OCI-LY3 (cell line): Measurements from ENCODE around the gene PDLIM4.

ENCODE experiments used
- H2AFZ ChIP-seq: fragments of 200-600, 300-600 bp; shearing (Covaris generic); 2 replicates; pipeline ENCODE4 v1.6.0; 2014; ENCODE audit warnings: antibody characterized with exemption, low read depth, low read length
- H3K27ac ChIP-seq: fragments of 200-600, 300-600 bp; sonication (generic); 2 replicates; pipeline ENCODE4 v1.5.1; 2014; ENCODE audit warnings: mild to moderate bottlenecking, low read length, moderate library complexity, mixed read lengths
- H3K27me3 ChIP-seq: fragments of 200-600, 300-600 bp; sonication (generic); 2 replicates; pipeline ENCODE4 v1.6.1; 2014; ENCODE audit warnings: low read depth, low read length, mixed read lengths
- H3K36me3 ChIP-seq: fragments of 200-600, 300-600 bp; sonication (generic); replicated peaks from 2 replicates; pipeline ENCODE3; 2014; ENCODE audit warnings: low read depth, low read length, mixed read lengths
- H3K4me1 ChIP-seq: fragments of 300-600, 200-600 bp; sonication (generic); 2 replicates; pipeline ENCODE4 v1.6.1; 2014; ENCODE audit warnings: low read length, mixed read lengths
- H3K4me2 ChIP-seq: fragments of 200-600, 300-600 bp; sonication (generic); 2 replicates; pipeline ENCODE4 v1.6.1; 2014; ENCODE audit warnings: low read length, mixed read lengths
- H3K4me3 ChIP-seq: fragments of 300-600, 200-600 bp; sonication (generic); 2 replicates; pipeline ENCODE4 v1.5.1; 2014; ENCODE audit warnings: antibody characterized with exemption, mild to moderate bottlenecking, low read length, moderate library complexity
- H3K79me2 ChIP-seq: fragments of 300-600, 200-600 bp; shearing (Covaris generic); 2 replicates; pipeline ENCODE4 v1.6.1; 2014; ENCODE audit warnings: mild to moderate bottlenecking, low read length, mixed read lengths
- H3K9ac ChIP-seq: fragments of 300-600, 200-600 bp; shearing (Covaris generic); 2 replicates; pipeline ENCODE4 v1.6.0; 2014; ENCODE audit warnings: mild to moderate bottlenecking, low read length, moderate library complexity
- H3K9me3 ChIP-seq: fragments of 200-600, 300-600 bp; shearing (Covaris generic); 2 replicates; pipeline ENCODE4 v1.6.1; 2014; ENCODE audit warnings: low read length, mixed read lengths; ENCODE audit not compliant: insufficient read depth
- H4K20me1 ChIP-seq: fragments of 200-600, 300-600 bp; sonication (generic); 2 replicates; pipeline ENCODE4 v1.6.1; 2016; ENCODE audit warnings: low read length, mixed read lengths; ENCODE audit not compliant: insufficient read depth
- EZH2phosphoT487 ChIP-seq: fragments of 200-600 bp; shearing (Covaris generic); IDR thresholded peaks from 2 replicates; pipeline ENCODE4 v1.6.1; 2018; ENCODE audit warnings: antibody characterized with exemption, mixed run types, low read depth
- TF ChIP-seq, protein P1 (sequence below): fragments of 200-600, 300-600 bp; sonication (generic); IDR thresholded peaks from 2 replicates; pipeline ENCODE4 v1.5.1; 2014; ENCODE audit warnings: antibody characterized with exemption, low read length, low read depth

The PDLIM4 gene

DNA sequence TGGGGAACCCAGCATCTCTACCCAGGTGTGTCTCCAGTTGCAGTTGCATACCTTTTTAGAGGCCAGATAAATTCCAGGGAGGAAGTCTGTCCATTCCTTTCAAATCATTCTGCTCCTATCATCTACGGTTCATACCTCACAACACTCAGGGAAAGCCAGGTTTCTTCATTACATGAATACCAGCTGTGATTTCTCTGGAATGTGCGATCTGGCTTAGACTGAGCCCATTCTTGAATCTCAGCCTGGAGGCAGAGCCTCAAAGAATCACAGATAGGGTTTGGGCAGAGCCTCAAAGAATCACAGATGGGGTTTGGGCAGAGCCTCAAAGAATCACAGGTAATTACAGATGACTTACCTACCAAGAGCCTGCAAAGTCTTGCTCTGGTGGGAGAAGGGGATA is 37.0 kb upstream of the PDLIM4 start:
- H3K4me1 ChIP-seq: peaks cover 16% of the 10 kb centered on the region
- no peaks in the 10 kb centered on the region for H3K9me3 ChIP-seq
- H3K36me3 ChIP-seq: no peaks in the 10 kb centered on the region
- H3K27me3 ChIP-seq: peaks cover 49% of the 10 kb centered on the region
- H3K27ac ChIP-seq: no peak overlapping the region
- no peaks in the 10 kb centered on the region for H3K79me2 ChIP-seq
- no peak overlapping the region for H2AFZ ChIP-seq
- peaks cover 6% of the 10 kb centered on the region; the same call in 1 of the 2 replicates for H4K20me1 ChIP-seq
- no peak overlapping the region for H3K4me3 ChIP-seq
- TF ChIP-seq, protein P1, sequence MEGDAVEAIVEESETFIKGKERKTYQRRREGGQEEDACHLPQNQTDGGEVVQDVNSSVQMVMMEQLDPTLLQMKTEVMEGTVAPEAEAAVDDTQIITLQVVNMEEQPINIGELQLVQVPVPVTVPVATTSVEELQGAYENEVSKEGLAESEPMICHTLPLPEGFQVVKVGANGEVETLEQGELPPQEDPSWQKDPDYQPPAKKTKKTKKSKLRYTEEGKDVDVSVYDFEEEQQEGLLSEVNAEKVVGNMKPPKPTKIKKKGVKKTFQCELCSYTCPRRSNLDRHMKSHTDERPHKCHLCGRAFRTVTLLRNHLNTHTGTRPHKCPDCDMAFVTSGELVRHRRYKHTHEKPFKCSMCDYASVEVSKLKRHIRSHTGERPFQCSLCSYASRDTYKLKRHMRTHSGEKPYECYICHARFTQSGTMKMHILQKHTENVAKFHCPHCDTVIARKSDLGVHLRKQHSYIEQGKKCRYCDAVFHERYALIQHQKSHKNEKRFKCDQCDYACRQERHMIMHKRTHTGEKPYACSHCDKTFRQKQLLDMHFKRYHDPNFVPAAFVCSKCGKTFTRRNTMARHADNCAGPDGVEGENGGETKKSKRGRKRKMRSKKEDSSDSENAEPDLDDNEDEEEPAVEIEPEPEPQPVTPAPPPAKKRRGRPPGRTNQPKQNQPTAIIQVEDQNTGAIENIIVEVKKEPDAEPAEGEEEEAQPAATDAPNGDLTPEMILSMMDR: no peak
- no peak for TF ChIP-seq EZH2phosphoT487
- no peak overlapping the region for H3K9ac ChIP-seq
- no peak overlapping the region for H3K4me2 ChIP-seq

DNA sequence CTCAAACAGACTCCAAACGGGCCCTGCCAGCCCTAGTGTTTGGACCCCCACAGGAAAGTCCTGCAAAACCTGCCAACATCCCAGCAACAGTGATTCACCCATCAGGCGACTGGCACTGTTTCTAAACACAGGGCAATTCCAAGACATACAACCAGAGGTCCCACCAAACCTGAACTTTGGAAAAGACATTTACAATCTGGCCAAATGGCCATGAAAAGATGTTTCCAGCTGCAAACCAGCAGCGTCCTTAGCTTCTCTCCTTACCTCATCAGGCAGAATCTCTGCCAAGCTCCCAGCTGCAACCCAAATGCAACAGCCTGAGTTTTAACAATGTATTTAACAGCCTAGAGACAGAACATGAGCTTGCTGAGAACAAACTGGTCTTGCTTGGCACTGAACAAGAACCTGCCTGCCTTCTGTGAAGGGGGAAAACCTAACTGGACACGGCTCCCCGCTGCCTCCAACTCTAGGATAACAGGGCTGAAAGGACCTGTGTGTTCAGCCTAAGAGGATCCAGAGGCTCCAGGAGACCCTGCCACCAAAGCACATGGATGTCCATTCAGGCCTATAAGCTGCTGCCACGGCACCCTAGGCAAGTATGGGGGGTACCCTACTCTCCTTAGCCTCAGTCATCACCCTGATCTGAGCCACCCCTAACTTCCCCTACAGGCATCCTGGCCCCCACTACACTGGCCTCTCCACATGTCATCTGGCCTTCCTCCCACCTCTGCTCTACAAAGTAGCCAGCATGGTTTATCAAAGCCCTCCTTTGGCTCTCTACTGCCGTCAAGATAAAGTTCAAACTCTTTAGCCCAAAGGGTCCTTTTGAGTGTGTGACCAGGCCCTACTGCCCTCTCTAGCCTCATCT is 35.5 kb upstream of the PDLIM4 start:
- H3K4me2 ChIP-seq: peak overlapping the region; percentile 55
- no peak overlapping the region for H3K27ac ChIP-seq

DNA sequence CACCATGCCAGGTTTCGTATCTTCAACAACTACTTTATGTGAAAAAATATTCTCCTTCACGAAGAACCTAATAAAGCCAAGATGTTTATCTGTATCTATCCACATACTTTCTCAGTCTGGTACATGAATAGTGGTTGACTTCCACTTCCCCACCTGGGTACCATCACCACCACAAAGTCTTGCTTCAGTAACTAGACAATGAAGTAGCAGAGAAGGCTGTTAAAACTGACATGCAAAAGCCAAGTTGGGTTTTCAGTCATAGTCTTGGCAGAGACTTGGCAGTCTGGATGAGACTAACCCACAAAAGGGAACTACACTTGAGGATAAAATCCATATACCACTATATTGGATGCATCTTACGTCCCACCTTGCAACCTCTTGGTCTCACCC is 34.9 kb upstream of the PDLIM4 start:
- Histone ChIP-seq H3K36me3 (no peaks in the 10 kb centered on the region), H3K4me3 (peak overlapping the region; percentile 27; the same call in 1 of the 2 replicates), H3K79me2 (no peaks in the 10 kb centered on the region), H3K27me3 (peaks cover 49% of the 10 kb centered on the region), H3K9ac (no peak overlapping the region), H2AFZ (no peak overlapping the region), H3K4me2 (peak overlapping the region; percentile 55), H3K4me1 (peaks cover 16% of the 10 kb centered on the region), H3K27ac (no peak overlapping the region), H3K9me3 (no peaks in the 10 kb centered on the region), H4K20me1 (peaks cover 6% of the 10 kb centered on the region; the same call in 1 of the 2 replicates)
- TF ChIP-seq, protein P1: no peak
- TF ChIP-seq EZH2phosphoT487: 0 out of 2 replicates have a peak, but pooled peaks have one; percentile 30

More for the DNA sequence above, 35.5 kb upstream of the PDLIM4 start:
- Histone ChIP-seq H4K20me1 (peaks cover 6% of the 10 kb centered on the region; the same call in 1 of the 2 replicates), H3K4me1 (peaks cover 16% of the 10 kb centered on the region), H3K79me2 (no peaks in the 10 kb centered on the region), H2AFZ (no peak overlapping the region), H3K9ac (no peak overlapping the region), H3K4me3 (peak overlapping the region; percentile 27; the same call in 1 of the 2 replicates), H3K9me3 (no peaks in the 10 kb centered on the region), H3K36me3 (no peaks in the 10 kb centered on the region), H3K27me3 (peaks cover 49% of the 10 kb centered on the region)
- TF ChIP-seq, protein P1: no peak
- TF ChIP-seq EZH2phosphoT487: no peak

DNA sequence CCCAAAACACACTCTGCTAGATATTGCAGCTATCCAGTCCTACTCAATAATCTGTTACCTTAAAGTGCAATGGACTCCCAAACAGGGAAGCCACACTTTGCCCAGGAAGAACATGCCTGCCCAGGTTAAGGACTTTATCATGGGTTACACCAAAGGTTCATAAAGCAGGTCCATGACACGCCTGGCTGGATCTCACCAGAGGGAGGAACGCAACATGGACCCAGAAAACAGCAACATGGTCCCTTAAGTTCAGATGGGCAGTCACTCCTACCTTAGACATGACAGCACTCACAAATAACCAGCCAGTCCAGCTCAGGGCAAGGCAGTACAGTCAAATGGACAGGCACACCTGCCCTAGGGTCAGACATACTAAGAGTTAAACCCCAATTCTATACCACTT is 33.6 kb upstream of the PDLIM4 start:
- Histone ChIP-seq H3K27ac (no peak overlapping the region), H3K4me2 (no peak overlapping the region), H2AFZ (no peak overlapping the region), H3K79me2 (no peaks in the 10 kb centered on the region), H3K27me3 (peaks cover 41% of the 10 kb centered on the region), H3K9me3 (no peaks in the 10 kb centered on the region), H3K4me1 (peaks cover 16% of the 10 kb centered on the region), H4K20me1 (peaks cover 6% of the 10 kb centered on the region; the same call in 1 of the 2 replicates), H3K4me3 (no peak overlapping the region), H3K36me3 (no peaks in the 10 kb centered on the region), H3K9ac (no peak overlapping the region)
- TF ChIP-seq EZH2phosphoT487: no peak
- TF ChIP-seq, protein P1: no peak
